Measurements from ENCODE around the gene FAM25G. TPM values are rescaled to one million over a fixed set of nuclear protein-coding genes. Genes with fewer than 3 reads are reported as not detected.
A peak's percentile ranks its signal among the peaks of the same experiment; 100 is the strongest.

Gene FAM25G
- total RNA-seq, 1 experiment from 2014 or later, result not detected

DNA sequence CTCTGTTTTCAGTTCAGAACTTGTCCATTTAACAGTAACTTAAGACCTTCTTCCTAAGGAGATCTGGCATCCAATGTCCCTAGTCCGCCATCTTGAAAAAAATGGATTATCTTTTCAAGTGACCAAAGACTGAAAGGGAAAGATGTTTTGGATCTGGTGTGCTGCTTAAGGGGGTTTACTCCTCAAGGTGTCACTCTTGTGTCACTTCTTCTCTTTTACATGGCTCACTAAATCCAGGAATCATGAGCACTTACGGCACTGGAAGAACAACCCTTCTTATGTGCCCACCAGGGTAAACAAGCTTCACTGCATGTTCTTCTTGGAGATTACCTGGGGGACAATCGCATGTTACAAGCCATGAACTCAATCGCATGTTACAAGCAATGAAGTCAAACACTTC lies 51.3 kb downstream of the FAM25G start:
- no peaks in the 10 kb centered on the region for H3K27me3 Mint-ChIP-seq (ENCODE audit: low read depth)
- H3K9me3 Mint-ChIP-seq, result peaks cover 3% of the 10 kb centered on the region
- no peak overlapping the region for H3K4me3 Mint-ChIP-seq
- ChIA-PET CTCF (interaction anchor here (1.2 kb wide), 1 partner anchor 9 kb away, joined by 3 read pairs; no protein-coding TSS in a partner anchor), POLR2A (no interaction called here)
- DNase-seq (ENCODE audit: low spot score), result no peak
- H3K4me1 Mint-ChIP-seq, result no peaks in the 10 kb centered on the region
- H3K36me3 Mint-ChIP-seq, result peaks cover 2% of the 10 kb centered on the region; the same call in 1 of the 2 replicates
- no peak overlapping the region for H3K27ac Mint-ChIP-seq
- ATAC-seq, result peak; percentile 53
- TF ChIP-seq, protein P1, sequence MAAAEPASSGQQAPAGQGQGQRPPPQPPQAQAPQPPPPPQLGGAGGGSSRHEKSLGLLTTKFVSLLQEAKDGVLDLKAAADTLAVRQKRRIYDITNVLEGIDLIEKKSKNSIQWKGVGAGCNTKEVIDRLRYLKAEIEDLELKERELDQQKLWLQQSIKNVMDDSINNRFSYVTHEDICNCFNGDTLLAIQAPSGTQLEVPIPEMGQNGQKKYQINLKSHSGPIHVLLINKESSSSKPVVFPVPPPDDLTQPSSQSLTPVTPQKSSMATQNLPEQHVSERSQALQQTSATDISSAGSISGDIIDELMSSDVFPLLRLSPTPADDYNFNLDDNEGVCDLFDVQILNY (CRISPR knock-in tag; IDR thresholded peaks at IDR 0.05), result no peak
- no peak for TF ChIP-seq NR1H2 (CRISPR knock-in tag; IDR thresholded peaks at IDR 0.05)
- no peak for TF ChIP-seq JUN (CRISPR knock-in tag; IDR thresholded peaks at IDR 0.05)
- TF ChIP-seq, protein P2, sequence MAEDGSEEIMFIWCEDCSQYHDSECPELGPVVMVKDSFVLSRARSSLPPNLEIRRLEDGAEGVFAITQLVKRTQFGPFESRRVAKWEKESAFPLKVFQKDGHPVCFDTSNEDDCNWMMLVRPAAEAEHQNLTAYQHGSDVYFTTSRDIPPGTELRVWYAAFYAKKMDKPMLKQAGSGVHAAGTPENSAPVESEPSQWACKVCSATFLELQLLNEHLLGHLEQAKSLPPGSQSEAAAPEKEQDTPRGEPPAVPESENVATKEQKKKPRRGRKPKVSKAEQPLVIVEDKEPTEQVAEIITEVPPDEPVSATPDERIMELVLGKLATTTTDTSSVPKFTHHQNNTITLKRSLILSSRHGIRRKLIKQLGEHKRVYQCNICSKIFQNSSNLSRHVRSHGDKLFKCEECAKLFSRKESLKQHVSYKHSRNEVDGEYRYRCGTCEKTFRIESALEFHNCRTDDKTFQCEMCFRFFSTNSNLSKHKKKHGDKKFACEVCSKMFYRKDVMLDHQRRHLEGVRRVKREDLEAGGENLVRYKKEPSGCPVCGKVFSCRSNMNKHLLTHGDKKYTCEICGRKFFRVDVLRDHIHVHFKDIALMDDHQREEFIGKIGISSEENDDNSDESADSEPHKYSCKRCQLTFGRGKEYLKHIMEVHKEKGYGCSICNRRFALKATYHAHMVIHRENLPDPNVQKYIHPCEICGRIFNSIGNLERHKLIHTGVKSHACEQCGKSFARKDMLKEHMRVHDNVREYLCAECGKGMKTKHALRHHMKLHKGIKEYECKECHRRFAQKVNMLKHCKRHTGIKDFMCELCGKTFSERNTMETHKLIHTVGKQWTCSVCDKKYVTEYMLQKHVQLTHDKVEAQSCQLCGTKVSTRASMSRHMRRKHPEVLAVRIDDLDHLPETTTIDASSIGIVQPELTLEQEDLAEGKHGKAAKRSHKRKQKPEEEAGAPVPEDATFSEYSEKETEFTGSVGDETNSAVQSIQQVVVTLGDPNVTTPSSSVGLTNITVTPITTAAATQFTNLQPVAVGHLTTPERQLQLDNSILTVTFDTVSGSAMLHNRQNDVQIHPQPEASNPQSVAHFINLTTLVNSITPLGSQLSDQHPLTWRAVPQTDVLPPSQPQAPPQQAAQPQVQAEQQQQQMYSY (CRISPR knock-in tag; IDR thresholded peaks at IDR 0.05), result no peak
- TF ChIP-seq, protein P3, sequence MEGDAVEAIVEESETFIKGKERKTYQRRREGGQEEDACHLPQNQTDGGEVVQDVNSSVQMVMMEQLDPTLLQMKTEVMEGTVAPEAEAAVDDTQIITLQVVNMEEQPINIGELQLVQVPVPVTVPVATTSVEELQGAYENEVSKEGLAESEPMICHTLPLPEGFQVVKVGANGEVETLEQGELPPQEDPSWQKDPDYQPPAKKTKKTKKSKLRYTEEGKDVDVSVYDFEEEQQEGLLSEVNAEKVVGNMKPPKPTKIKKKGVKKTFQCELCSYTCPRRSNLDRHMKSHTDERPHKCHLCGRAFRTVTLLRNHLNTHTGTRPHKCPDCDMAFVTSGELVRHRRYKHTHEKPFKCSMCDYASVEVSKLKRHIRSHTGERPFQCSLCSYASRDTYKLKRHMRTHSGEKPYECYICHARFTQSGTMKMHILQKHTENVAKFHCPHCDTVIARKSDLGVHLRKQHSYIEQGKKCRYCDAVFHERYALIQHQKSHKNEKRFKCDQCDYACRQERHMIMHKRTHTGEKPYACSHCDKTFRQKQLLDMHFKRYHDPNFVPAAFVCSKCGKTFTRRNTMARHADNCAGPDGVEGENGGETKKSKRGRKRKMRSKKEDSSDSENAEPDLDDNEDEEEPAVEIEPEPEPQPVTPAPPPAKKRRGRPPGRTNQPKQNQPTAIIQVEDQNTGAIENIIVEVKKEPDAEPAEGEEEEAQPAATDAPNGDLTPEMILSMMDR (IDR thresholded peaks at IDR 0.05), result no peak
- TF ChIP-seq ZNF317 (CRISPR knock-in tag; IDR thresholded peaks at IDR 0.05; ENCODE audit: borderline replicate concordance, low read depth), result no peak
- TF ChIP-seq, protein P4, sequence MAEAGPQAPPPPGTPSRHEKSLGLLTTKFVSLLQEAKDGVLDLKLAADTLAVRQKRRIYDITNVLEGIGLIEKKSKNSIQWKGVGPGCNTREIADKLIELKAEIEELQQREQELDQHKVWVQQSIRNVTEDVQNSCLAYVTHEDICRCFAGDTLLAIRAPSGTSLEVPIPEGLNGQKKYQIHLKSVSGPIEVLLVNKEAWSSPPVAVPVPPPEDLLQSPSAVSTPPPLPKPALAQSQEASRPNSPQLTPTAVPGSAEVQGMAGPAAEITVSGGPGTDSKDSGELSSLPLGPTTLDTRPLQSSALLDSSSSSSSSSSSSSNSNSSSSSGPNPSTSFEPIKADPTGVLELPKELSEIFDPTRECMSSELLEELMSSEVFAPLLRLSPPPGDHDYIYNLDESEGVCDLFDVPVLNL (CRISPR knock-in tag; IDR thresholded peaks at IDR 0.05; ENCODE audit: borderline replicate concordance, low read depth), result no peak
- TF ChIP-seq, protein P5, sequence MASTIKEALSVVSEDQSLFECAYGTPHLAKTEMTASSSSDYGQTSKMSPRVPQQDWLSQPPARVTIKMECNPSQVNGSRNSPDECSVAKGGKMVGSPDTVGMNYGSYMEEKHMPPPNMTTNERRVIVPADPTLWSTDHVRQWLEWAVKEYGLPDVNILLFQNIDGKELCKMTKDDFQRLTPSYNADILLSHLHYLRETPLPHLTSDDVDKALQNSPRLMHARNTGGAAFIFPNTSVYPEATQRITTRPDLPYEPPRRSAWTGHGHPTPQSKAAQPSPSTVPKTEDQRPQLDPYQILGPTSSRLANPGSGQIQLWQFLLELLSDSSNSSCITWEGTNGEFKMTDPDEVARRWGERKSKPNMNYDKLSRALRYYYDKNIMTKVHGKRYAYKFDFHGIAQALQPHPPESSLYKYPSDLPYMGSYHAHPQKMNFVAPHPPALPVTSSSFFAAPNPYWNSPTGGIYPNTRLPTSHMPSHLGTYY (CRISPR knock-in tag; IDR thresholded peaks at IDR 0.05), result no peak
- TF ChIP-seq, protein P6, sequence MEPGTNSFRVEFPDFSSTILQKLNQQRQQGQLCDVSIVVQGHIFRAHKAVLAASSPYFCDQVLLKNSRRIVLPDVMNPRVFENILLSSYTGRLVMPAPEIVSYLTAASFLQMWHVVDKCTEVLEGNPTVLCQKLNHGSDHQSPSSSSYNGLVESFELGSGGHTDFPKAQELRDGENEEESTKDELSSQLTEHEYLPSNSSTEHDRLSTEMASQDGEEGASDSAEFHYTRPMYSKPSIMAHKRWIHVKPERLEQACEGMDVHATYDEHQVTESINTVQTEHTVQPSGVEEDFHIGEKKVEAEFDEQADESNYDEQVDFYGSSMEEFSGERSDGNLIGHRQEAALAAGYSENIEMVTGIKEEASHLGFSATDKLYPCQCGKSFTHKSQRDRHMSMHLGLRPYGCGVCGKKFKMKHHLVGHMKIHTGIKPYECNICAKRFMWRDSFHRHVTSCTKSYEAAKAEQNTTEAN (CRISPR knock-in tag; IDR thresholded peaks at IDR 0.05), result no peak
- TF ChIP-seq ZNF671 (CRISPR knock-in tag; IDR thresholded peaks at IDR 0.05), result no peak
- no peak for TF ChIP-seq CREM (CRISPR knock-in tag; IDR thresholded peaks at IDR 0.05)
- no peak for TF ChIP-seq SP1 (CRISPR knock-in tag; conservative IDR thresholded peaks at IDR 0.05)
- TF ChIP-seq TCF7 (CRISPR knock-in tag; IDR thresholded peaks at IDR 0.05; ENCODE audit: low read depth), result no peak
- TF ChIP-seq EMX1 (CRISPR knock-in tag; IDR thresholded peaks at IDR 0.05), result no peak
- TF ChIP-seq ZBTB21 (CRISPR knock-in tag; IDR thresholded peaks at IDR 0.05; ENCODE audit: borderline replicate concordance), result no peak

All from WTC11 (cell line).